ENCODE data around the gene MED16. TPM values are rescaled to one million over a fixed set of nuclear protein-coding genes. Genes with fewer than 3 reads are reported as not detected.

MED16 gene
- total RNA-seq, 4 donors from 2014 or later: 26.3 to 50.9 (median 37.2) TPM

DNA sequence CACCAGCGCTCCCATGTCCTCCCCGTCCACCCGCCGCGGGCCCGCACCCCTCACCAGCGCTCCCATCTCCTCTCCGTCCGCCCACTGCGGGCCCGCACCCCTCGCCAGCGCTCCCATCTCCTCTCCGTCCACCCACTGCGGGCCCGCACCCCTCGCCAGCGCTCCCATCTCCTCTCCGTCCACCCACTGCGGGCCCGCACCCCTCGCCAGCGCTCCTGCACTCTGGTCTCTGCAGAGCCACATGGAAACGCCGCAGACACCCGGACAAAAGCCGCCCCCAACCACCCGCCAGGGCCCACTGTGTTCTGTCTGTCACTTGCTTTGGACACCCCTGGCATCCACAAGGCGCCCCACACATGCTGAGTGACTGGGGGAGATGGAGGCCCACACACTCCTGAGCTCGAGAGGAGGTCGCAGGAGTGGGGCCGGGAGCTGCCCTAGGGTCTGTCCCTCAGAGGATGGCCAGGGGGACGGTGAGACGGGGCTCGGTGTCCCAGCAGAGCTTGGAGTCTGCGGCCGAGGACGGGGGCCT, 26.2 kb downstream of the MED16 start:
- intact Hi-C loops (cut with DNase I): loop anchor here (10.0 kb wide), 1 partner anchor 62 kb away; no protein-coding TSS in a partner anchor
- TF ChIP-seq POLR2AphosphoS5 (IDR thresholded peaks at IDR 0.05) (no peak), CTCF (IDR thresholded peaks at IDR 0.05) (no peak), POLR2A (IDR thresholded peaks at IDR 0.05; ENCODE audit: low read depth) (no peak), EP300 (IDR thresholded peaks at IDR 0.05) (no peak)
- Histone ChIP-seq H3K4me3 (no peak overlapping the region), H3K27me3 (peaks cover 0 to 15% (median 2%) of the 10 kb centered on the region in 4 donors), H3K9me3 (no peaks in the 10 kb centered on the region), H3K27ac (replicated peaks in 1 of 4) (no peak overlapping the region), H3K36me3 (peaks cover 6 to 44% (median 39%) of the 10 kb centered on the region in 4 donors), H3K4me1 (peaks cover 20 to 52% (median 47%) of the 10 kb centered on the region in 4 donors)
- WGBS: 83% methylated on average over 30 of the region's 38 CpGs
- no peak for DNase-seq (ENCODE audit: extremely low spot score)

- H3K27ac ChIP-seq (replicated peaks in 1 of 4): peak overlapping the region in 2 of 4 donors; percentile 26 to 36
- H3K27me3 ChIP-seq: peaks cover 0 to 51% (median 28%) of the 10 kb centered on the region in 4 donors
- no peak for TF ChIP-seq EP300 (IDR thresholded peaks at IDR 0.05)
- no peak for TF ChIP-seq CTCF (IDR thresholded peaks at IDR 0.05)
- TF ChIP-seq POLR2AphosphoS5 (IDR thresholded peaks at IDR 0.05): no peak
- TF ChIP-seq POLR2A (IDR thresholded peaks at IDR 0.05; ENCODE audit: low read depth): no peak
- 68% methylated on average over 7 of the region's 7 CpGs for WGBS
- H3K4me1 ChIP-seq: peaks cover 16 to 47% (median 46%) of the 10 kb centered on the region in 4 donors
- intact Hi-C loops (cut with DNase I): loop anchor here (5.0 to 10.0 kb wide), 3 partner anchors 58 to 196 kb away; partner anchors contain the start of gene WDR18
- no peak for DNase-seq (ENCODE audit: extremely low spot score)
- peak overlapping the region in 2 of 4 donors; percentile 19 to 23 for H3K4me3 ChIP-seq
- H3K9me3 ChIP-seq: no peaks in the 10 kb centered on the region
- H3K36me3 ChIP-seq: peaks cover 6 to 11% (median 11%) of the 10 kb centered on the region in 4 donors
These were observed 29.7 kb downstream of the MED16 start for GRCh38 chr19:863315-863620.

- 21% methylated on average over 27 of the region's 48 CpGs for WGBS
- H3K9me3 ChIP-seq: no peaks in the 10 kb centered on the region
- intact Hi-C loops (cut with DNase I): loop anchor here (5.0 to 10.0 kb wide), 3 partner anchors 58 to 195 kb away; partner anchors contain the start of gene WDR18
- TF ChIP-seq POLR2AphosphoS5 (IDR thresholded peaks at IDR 0.05): no peak
- no peak for TF ChIP-seq CTCF (IDR thresholded peaks at IDR 0.05)
- TF ChIP-seq EP300 (IDR thresholded peaks at IDR 0.05): no peak
- no peak for TF ChIP-seq POLR2A (IDR thresholded peaks at IDR 0.05; ENCODE audit: low read depth)
- peaks cover 0 to 56% (median 29%) of the 10 kb centered on the region in 4 donors for H3K27me3 ChIP-seq
- H3K4me1 ChIP-seq: peaks cover 16 to 46% (median 44%) of the 10 kb centered on the region in 4 donors
- no peak for DNase-seq (ENCODE audit: extremely low spot score)
- peak overlapping the region in 3 of 4 donors; percentile 14 to 30 (median 17) for H3K4me3 ChIP-seq
- no peak overlapping the region for H3K27ac ChIP-seq (replicated peaks in 1 of 4)
- H3K36me3 ChIP-seq: peaks cover 3 to 6% (median 6%) of the 10 kb centered on the region in 4 donors
These were observed 30.2 kb downstream of the MED16 start for GRCh38 chr19:862581-863314.

GRCh38 chr19:861756-862580, 31.0 kb downstream of the MED16 start:
- intact Hi-C loops (cut with DNase I): loop anchor here (5.0 to 10.0 kb wide), 3 partner anchors 57 to 195 kb away; partner anchors contain the start of gene WDR18
- H3K36me3 ChIP-seq: no peaks in the 10 kb centered on the region
- TF ChIP-seq POLR2A (IDR thresholded peaks at IDR 0.05; ENCODE audit: low read depth) (no peak), CTCF (IDR thresholded peaks at IDR 0.05) (peak in 1 of 3 experiments; percentile 10)
- no peak overlapping the region for H3K27ac ChIP-seq (replicated peaks in 1 of 4)
- H3K27me3 ChIP-seq: peaks cover 0 to 57% (median 29%) of the 10 kb centered on the region in 4 donors
- no peak for DNase-seq (ENCODE audit: extremely low spot score)
- peaks cover 16 to 46% (median 44%) of the 10 kb centered on the region in 4 donors for H3K4me1 ChIP-seq
- 10% methylated on average over 27 of the region's 60 CpGs for WGBS
- peak overlapping the region in 3 of 4 donors; percentile 7 to 20 (median 16) for H3K4me3 ChIP-seq
- H3K9me3 ChIP-seq: no peaks in the 10 kb centered on the region
